Mammary epithelial cell (primary cell): ENCODE data around the gene ZNF536.

Experiments used
- EZH2 ChIP-seq: IDR thresholded peaks from 2 replicates; pipeline ENCODE4 v1.6.1; 2012; ENCODE audit warnings: low read length, inconsistent platforms, borderline replicate concordance
- TF ChIP-seq, protein P1 (sequence below), 2 donors: IDR thresholded peaks in 1 of 2; conservative IDR thresholded peaks in 1 of 2; 2 replicates each; pipeline ENCODE4 v1.5.1; 2011 to 2012; ENCODE audit warnings: inconsistent platforms in 2 of 2, low read length in 2 of 2, mild to moderate bottlenecking in 2 of 2, control low read depth in 1 of 2, low read depth in 1 of 2; ENCODE audit not compliant: insufficient read depth in 1 of 2; ENCODE audit errors: extremely low read depth in 1 of 2

DNA sequence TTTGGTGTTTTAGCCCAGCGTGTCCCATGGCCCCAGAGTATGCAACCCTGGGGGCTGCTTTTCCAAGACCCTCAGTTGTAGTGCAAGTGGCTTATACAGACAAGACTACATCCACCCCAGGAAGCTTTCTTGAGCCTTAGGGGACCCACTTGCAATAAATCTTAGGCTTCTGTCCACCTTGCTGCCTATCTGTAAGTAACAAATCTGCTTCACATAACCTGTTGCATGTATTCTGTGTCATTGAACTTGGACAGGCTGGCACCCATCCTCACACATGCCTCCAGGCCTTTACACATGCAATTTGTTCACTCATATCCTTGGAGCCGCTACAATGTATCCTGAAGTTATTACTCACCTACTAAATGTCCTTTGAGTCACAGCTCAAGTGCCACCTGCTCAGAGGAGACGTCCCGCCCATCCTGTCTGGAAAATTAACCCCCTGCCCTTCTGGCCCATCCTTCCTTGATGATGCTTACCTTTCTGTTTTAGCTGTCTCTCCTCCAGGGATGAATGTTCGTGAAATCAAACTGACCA is 101.2 kb downstream of the ZNF536 start:
- TF ChIP-seq, protein P1, sequence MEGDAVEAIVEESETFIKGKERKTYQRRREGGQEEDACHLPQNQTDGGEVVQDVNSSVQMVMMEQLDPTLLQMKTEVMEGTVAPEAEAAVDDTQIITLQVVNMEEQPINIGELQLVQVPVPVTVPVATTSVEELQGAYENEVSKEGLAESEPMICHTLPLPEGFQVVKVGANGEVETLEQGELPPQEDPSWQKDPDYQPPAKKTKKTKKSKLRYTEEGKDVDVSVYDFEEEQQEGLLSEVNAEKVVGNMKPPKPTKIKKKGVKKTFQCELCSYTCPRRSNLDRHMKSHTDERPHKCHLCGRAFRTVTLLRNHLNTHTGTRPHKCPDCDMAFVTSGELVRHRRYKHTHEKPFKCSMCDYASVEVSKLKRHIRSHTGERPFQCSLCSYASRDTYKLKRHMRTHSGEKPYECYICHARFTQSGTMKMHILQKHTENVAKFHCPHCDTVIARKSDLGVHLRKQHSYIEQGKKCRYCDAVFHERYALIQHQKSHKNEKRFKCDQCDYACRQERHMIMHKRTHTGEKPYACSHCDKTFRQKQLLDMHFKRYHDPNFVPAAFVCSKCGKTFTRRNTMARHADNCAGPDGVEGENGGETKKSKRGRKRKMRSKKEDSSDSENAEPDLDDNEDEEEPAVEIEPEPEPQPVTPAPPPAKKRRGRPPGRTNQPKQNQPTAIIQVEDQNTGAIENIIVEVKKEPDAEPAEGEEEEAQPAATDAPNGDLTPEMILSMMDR (conservative IDR thresholded peaks at IDR 0.05 in 1 of 2, IDR thresholded peaks at IDR 0.05 in 1 of 2; ENCODE audit: extremely low read depth in 1 of 2, insufficient read depth in 1 of 2, low read depth in 1 of 2, low read length in 2 of 2) = no peak
- no peak for TF ChIP-seq EZH2
